ENCODE measurements around the gene DSC2. TPM values are rescaled to one million over a fixed set of nuclear protein-coding genes. Genes with fewer than 3 reads are reported as not detected.

The DSC2 gene
- total RNA-seq, 2 donors from 2014 or later = 2.7 to 4.3 TPM

- Histone ChIP-seq H3K27ac (no peak overlapping the region), H3K9me3 (no peaks in the 10 kb centered on the region), H3K4me1 (ENCODE audit: control insufficient read depth in 1 of 2, low read depth in 2 of 2) (no peaks in the 10 kb centered on the region), H3K4me3 (no peak overlapping the region), H3K27me3 (replicated peaks; ENCODE audit: insufficient read depth) (no peaks in the 10 kb centered on the region), H3K36me3 (no peaks in the 10 kb centered on the region)
- no peak for DNase-seq (ENCODE audit: low spot score)
- TF ChIP-seq, protein P1, sequence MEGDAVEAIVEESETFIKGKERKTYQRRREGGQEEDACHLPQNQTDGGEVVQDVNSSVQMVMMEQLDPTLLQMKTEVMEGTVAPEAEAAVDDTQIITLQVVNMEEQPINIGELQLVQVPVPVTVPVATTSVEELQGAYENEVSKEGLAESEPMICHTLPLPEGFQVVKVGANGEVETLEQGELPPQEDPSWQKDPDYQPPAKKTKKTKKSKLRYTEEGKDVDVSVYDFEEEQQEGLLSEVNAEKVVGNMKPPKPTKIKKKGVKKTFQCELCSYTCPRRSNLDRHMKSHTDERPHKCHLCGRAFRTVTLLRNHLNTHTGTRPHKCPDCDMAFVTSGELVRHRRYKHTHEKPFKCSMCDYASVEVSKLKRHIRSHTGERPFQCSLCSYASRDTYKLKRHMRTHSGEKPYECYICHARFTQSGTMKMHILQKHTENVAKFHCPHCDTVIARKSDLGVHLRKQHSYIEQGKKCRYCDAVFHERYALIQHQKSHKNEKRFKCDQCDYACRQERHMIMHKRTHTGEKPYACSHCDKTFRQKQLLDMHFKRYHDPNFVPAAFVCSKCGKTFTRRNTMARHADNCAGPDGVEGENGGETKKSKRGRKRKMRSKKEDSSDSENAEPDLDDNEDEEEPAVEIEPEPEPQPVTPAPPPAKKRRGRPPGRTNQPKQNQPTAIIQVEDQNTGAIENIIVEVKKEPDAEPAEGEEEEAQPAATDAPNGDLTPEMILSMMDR (IDR thresholded peaks at IDR 0.05) = no peak
- no peak for ATAC-seq (ENCODE audit: insufficient number of reproducible peaks, low FRiP score, low read depth)
Observed at GRCh38 chr18:31103423-31103822, 1.2 kb upstream of the DSC2 start.

- ATAC-seq (ENCODE audit: insufficient number of reproducible peaks, low FRiP score, low read depth) (no peak), DNase-seq (ENCODE audit: low spot score) (no peak)
- no peaks in the 10 kb centered on the region for H3K9me3 ChIP-seq
- H3K4me3 ChIP-seq = no peak overlapping the region
- TF ChIP-seq, protein P1 (IDR thresholded peaks at IDR 0.05) = no peak
- H3K27ac ChIP-seq = no peak overlapping the region
- H3K27me3 ChIP-seq (replicated peaks; ENCODE audit: insufficient read depth) = no peaks in the 10 kb centered on the region
- no peaks in the 10 kb centered on the region for H3K4me1 ChIP-seq (ENCODE audit: control insufficient read depth in 1 of 2, low read depth in 2 of 2)
- no peaks in the 10 kb centered on the region for H3K36me3 ChIP-seq
Observed at GRCh38 chr18:31102941-31103340, 720 bp upstream of the DSC2 start.

GRCh38 chr18:31101183-31102024, 817 bp downstream of the DSC2 start:
- Histone ChIP-seq H3K4me1 (ENCODE audit: control insufficient read depth in 1 of 2, low read depth in 2 of 2) (no peaks in the 10 kb centered on the region), H3K27ac (peak overlapping the region; percentile 47 to 52), H3K4me3 (peak overlapping the region; percentile 72), H3K9me3 (no peaks in the 10 kb centered on the region), H3K27me3 (replicated peaks; ENCODE audit: insufficient read depth) (no peaks in the 10 kb centered on the region), H3K36me3 (no peaks in the 10 kb centered on the region)
- TF ChIP-seq, protein P1 (IDR thresholded peaks at IDR 0.05) = no peak
- DNase-seq (ENCODE audit: low spot score) (no peak), ATAC-seq (ENCODE audit: insufficient number of reproducible peaks, low FRiP score, low read depth) (peak; percentile 16)

DNA sequence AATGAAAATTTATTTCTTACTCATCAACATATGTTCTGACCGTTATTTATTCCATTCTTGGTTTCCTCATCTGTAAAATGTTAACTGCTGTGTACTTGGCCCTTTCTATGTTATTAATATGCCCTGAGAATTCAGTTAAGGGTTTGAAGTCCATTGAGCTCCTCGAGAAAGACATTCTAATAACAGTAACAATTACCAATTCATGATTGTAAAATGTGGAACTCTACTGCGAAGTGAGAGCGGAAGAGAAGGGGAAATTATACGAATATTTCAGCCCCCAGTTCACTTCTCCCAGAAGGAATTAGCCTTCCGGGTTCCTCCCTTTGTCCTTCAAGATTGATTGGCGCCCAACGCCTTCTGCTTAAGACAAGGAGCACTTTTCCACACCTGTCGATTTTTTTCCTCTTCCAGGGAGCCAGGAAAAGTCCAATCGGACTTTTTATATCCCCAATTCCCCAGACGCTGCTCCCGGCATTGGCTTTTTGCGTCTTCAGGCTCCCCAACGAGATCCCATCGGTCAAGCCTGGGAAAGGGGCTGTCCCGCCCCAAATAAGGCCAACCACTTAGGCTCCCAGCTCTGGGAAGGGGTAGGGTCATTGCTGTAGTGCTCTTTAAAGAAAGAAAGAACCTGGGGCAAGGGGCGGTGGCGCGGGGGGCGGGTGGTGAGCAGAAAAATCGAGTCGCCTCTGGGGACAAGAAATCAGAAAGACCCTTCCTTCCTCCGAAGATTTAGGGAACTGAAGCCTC, 1.6 kb downstream of the DSC2 start:
- H3K4me1 ChIP-seq (ENCODE audit: control insufficient read depth in 1 of 2, low read depth in 2 of 2) = no peaks in the 10 kb centered on the region
- no peaks in the 10 kb centered on the region for H3K27me3 ChIP-seq (replicated peaks; ENCODE audit: insufficient read depth)
- no peaks in the 10 kb centered on the region for H3K9me3 ChIP-seq
- TF ChIP-seq, protein P1 (IDR thresholded peaks at IDR 0.05) = no peak
- H3K36me3 ChIP-seq = no peaks in the 10 kb centered on the region
- H3K27ac ChIP-seq = peak overlapping the region; percentile 38 to 52
- no peak for ATAC-seq (ENCODE audit: insufficient number of reproducible peaks, low FRiP score, low read depth)
- peak overlapping the region; percentile 72 for H3K4me3 ChIP-seq
- no peak for DNase-seq (ENCODE audit: low spot score)
